HG02943 (cell line): ENCODE results near the gene KIF19.
"Not testable (repeated sequence)": the region's sequence is repeated elsewhere in the genome, so short reads cannot be mapped to it uniquely, and the experiment has no call there.

ENCODE experiments used
- ATAC-seq: cut with Tn5 transposase; IDR thresholded peaks from one replicate; pipeline ENCODE4 v1.9.1; 2021; ENCODE audit warnings: mild to moderate bottlenecking, low read depth, moderate library complexity; ENCODE audit not compliant: unreplicated experiment

KIF19 gene, protein sequence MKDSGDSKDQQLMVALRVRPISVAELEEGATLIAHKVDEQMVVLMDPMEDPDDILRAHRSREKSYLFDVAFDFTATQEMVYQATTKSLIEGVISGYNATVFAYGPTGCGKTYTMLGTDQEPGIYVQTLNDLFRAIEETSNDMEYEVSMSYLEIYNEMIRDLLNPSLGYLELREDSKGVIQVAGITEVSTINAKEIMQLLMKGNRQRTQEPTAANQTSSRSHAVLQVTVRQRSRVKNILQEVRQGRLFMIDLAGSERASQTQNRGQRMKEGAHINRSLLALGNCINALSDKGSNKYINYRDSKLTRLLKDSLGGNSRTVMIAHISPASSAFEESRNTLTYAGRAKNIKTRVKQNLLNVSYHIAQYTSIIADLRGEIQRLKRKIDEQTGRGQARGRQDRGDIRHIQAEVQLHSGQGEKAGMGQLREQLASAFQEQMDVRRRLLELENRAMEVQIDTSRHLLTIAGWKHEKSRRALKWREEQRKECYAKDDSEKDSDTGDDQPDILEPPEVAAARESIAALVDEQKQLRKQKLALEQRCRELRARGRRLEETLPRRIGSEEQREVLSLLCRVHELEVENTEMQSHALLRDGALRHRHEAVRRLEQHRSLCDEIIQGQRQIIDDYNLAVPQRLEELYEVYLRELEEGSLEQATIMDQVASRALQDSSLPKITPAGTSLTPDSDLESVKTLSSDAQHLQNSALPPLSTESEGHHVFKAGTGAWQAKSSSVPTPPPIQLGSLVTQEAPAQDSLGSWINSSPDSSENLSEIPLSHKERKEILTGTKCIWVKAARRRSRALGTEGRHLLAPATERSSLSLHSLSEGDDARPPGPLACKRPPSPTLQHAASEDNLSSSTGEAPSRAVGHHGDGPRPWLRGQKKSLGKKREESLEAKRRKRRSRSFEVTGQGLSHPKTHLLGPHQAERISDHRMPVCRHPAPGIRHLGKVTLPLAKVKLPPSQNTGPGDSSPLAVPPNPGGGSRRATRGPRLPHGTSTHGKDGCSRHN

DNA sequence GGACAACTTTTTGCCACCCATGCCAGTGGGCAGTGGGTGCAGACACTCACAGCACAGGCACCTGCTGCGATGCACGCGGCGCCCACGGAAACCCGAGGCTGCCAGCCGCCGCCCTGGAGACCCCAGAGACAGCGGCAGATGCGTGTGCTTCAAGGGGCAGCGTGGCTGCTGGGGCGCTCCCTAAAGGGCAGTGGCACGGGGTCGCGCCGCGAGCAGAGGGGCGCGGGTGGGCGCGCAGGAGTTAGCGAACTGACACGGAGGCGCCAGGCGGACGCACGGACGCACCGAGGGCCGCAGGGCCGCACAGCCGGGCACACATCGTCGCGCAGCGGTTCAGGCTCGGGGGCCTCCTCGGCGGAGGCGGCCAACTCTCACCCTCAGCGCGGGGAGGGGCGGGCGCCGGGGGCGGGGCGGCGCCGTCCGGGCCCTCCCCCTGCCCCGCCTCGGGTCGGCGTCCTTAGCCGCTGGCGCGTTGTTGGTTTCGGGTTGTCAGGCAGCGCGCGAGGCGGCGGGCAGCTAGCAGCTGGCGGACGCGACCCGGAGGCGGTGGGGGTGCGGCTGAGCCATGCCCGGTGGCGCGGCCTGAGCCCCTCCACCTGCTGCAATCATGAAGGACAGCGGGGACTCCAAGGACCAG, at the start of gene KIF19:
Gene KIF19 (plus strand): TSS at position 484 of the 637 bp plus-strand sequence. CDS start 124 bp downstream, at position 608.
- peak; percentile 74 for ATAC-seq

DNA sequence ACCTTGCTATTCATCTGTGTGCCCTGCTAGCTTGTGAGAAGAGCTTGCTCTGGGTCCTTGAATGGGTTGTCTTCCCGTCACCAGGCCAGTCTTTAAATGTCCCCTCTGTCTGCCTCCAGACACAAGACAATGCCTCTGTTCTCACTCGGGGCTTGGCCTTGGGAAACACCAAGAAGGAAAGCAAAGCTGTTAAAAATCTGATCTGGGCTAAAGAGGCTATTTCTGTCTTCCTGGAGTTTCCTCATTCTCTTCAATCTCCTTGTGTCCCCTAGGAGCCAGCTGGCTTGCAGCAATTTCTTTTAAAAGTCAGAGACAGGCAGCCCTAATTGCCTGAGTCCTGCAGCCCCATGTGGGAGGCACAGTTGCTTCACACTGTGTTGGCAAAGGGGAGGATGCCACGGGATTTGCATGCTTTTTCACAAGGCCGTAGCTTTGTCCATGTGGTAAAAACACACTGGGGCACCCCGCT, 49.5 kb upstream of the KIF19 start:
- no peak for ATAC-seq

DNA sequence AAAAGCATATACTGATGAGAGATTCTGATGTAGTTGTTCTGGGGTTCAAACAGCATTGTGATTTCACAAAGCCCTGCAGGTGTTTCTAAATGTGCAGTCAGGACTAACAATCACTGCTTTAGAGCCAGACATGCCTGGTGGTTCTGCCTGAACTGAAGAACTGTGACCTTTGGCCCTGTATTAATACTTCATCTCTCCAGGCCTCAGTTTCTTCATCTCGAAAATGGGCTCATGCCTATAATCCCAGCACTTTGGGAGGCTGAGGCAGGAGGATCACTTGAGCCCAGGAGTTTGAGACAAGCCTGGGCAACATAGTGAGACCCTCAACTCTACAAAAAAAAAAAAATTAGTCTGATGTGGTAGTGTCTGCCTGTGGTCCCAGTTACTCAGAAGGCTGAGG, 48.1 kb upstream of the KIF19 start:
- ATAC-seq = no peak

DNA sequence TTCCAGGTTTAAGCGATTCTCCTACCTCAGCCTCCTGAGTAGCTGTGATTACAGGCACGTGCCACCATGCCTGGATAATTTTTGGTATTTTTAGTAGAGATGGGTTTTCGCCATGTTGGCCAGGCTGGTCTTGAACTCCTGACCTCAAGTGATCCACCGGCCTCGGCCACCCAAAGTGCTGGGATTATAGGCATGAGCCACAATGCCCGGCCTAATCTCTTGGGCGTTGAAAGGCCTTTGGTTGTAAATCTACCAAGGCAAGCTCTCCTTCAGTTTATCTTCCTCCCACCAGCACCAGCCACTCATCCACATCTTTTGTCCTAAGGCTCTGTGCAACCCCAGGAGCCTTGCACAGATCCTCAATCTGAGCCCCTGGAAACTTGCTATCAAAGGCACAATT, 46.4 kb upstream of the KIF19 start:
- ATAC-seq = not testable (repeated sequence)

DNA sequence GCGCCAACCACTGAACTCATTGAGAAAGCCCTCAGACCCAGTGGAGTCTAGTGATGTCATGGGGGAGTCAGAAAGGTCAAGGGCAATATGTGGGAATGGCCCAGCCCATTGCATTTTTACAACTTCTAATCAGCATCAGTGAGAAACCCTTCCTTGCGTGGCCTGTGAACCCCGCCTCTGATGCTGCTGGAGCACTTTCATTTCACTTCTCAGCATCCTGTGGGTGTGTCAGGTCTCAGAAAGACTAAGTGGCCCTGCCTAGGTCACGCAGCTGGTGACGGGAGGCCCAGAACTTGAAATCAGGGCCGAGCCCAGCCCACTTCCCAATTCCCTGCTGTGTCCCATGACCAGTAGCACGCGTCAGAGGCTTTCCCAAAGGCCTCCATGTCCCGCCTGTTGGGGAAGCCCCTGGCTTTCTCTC, 45.9 kb upstream of the KIF19 start:
- ATAC-seq = no peak

DNA sequence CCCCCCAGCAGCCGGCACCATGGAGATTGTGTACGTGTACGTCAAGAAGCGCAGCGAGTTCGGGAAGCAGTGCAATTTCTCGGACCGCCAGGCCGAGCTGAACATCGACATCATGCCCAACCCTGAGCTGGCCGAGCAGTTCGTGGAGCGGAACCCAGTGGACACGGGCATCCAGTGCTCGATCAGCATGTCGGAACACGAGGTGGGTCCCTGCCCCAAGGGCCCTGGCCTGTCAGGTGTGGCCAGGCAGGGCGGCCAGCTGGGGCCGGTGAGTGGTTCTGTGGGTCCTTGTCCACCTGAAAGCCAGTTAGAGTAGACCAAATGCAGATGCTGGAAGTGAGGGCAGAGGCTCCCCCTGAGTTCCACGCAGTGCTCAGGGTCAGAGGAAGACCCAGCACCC, 44.2 kb upstream of the KIF19 start:
- no peak for ATAC-seq

DNA sequence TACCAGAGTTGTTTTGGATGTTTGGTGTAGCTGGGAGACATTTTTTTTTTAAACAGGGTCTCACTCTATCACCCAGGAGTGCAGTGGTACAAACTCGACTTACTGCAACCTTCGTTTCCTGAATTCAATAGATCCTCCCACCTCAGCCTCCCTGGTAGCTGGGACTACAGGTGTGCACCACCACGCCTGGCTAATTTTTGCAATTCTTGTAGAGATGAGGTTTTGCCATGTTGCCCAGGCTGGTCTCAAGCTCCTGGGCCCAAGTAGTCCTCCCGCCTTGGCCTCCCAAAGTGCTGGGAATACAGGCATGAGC, 43.8 kb upstream of the KIF19 start:
- not testable (repeated sequence) for ATAC-seq

DNA sequence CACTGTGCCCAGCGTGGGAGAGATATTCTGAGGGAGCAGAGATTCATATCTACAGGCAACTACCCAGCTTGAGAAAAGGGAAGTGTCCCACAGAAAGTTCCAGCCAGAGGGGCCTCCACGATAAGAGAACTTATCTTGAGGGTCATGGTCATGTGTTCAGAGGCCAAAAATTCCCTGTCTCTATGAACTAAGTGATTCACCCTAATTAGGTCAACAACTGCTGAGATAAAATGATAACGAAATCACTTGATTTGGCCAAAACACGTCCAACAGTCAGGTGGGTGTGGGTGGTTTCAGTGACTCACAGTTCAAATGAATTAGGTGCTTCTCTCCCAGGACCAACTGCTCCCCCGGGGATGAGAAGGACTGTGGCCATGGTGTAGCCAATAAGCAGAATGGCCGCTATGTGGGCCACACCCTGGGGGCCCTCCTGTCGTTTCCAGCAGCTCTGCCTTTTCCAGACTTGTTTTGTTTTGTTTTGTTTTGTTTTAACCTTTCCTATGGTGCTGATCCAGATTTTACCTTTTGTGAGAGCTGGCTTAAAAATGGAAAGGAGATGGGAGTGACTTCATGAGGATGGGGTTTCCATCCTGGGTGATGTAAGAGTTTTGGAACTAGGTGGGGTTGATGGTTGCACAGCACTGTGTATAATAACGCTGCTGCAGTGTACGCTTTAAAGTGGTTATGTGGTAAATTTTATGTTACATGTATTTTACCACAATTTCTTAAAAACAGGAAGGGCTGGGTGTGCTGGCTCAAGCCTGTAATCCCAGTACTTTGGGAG, 43.2 kb upstream of the KIF19 start:
- ATAC-seq = no peak

DNA sequence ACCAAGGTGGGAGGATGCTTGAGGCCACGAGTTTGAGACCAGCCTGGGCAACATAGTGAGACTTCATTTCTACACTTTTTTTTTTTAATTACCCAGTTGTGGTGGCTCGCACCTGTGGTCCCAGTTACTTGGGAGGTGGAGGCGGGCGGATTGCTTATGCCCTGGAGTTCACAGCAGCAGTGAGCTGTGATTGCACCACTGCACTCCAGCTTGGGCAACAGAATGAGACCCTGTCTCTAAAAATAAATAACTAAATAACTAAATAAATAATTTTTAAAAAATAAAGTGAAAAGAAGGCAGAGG, 42.7 kb upstream of the KIF19 start:
- ATAC-seq = no peak

DNA sequence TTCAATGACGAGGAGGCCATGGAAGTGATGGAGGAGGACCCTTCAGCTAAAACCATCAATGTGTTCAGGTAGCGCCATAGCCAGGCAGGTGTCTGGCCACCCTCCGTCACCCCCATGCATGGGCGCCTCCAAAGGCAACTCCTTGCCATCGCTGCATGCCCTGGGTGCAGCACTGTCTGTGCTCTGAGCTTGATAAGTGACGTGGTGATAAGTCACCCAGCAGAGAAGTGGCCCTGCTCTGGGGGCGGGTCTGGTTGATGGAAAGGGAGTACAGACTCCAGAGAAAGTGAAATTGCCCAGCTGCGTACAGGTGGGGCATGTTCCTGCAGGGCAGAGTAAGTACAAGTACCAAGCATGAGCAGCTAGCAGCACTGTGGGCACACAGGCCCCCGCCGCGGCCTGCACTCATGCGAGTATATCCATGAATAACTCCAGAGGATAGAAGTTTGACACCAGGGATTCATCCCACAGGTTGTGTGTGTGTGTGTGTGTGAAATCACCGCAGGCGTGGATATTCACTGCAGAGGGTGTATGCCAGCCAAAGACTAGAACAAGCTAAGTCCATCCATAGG, 38.9 kb upstream of the KIF19 start:
- no peak for ATAC-seq

DNA sequence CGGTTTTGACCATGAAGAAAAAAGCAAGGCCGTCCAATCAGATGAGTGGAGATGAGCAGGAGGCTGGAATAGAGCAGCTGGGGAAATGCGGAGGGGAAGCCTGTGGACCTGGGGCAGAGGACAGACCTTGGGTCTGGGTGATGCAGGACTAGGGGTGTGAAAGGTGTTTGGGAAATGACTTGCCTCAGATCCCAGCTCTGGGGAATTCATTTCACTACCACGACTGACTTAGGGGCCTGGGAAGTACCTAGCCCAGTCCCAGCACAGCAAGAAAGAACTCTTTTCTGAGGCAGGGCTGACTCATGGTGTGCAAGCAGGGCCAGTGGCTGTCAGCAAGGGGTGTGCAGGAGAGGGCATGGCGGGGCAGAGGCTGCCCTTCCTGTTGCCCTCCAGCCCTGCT, 37.2 kb upstream of the KIF19 start:
- ATAC-seq = no peak

DNA sequence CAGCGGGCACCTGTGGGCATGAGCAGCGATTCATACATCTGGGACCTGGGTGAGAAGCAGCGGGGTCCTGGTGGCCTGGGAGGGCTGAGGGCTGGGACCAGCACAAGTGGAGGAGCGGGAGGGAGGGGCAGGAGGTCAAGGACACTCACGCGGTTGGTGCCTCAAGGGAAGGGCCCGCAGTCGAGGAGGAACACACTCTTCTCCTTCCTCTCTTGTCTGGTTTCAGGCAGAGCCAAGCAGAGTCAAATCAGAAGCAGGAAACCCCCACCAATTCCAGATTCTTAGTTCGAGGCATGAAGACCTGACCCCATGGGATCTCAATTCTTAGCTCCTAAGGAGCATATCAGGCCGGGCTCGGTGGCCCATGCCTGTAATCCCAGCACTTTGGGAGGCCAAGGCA, 36.3 kb upstream of the KIF19 start:
- ATAC-seq = no peak

DNA sequence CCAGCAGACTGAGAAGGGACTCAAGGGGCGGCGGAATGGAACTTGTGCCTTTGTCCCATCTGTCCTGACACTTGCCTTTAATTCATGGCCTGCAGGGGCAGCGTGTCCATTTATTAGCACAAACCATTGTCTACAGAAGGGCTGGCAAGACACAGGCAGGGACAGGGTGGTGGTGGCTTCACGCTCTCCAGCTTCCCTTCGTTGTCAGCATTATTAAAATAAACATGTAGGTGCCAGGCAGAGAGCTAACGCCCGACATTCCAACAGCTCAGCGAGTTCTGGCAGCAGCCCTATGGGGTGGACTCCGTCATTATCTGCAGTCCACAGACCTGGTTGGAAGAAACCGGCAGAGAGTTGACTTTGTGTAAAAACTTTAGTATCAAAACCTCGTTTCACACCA, 35.7 kb upstream of the KIF19 start:
- ATAC-seq = no peak

DNA sequence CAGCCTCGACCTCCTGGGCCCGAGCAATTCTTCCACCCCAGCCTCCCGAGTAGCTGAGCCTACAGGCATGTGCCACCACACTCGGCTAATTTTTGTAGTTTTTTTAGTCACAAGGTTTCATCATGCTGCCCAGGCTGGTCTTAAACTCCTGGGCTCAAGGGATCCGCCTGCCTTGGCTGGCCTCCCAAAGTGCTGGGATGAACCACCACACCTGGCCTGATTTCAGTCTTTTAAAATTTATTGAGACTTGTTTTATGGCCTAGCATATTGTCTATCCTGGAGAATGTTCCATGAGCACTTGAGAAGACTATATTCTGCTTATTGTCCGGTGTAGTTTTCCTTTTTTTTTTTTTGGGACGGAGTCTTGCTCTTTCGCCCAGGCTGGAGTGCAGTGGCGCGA, 33.5 kb upstream of the KIF19 start:
- ATAC-seq = no peak

DNA sequence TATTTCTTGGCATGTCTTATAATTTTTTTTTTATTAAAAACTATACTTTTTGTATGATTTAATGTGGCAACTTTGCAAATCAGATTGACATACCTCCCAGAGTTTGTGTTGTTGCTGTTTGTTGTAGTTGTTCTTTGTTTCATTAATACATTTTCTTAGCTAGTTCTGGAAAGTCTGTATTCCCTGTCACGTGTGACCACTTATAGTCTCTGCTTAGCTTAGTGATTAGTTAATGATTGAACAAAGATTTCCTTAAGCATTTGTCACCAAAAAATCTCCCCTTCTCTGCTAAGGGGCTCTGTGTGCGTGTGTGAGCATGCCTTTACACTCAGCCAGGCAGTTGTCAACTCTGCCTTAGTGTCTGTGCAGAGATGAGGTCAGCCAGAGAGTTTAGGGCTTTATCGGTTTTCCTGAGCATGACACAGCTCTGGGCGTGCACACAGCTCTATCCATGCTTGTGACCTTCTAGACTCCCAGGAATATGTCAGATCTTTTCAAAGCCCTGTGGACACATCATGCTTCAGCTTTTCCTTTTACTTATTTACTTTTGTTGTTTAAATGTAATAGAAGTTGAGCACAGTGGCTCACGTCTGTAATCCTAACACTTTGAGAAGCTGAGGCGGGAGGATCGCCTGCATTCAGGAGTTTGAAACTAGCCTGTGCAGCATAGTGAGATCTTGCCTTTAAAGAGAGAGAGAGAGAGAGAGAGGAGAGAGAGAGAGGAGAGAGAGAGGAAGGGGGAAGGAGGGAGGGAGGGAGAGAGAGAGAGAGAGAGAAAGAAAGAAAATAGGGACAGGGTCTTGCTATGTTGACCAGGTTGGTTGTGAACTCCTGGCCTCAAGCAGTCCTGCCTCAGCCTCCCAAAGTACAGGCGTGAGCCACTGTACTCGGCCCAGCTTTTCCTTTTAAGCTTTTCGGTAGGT, 30.1 kb upstream of the KIF19 start:
- ATAC-seq = no peak

DNA sequence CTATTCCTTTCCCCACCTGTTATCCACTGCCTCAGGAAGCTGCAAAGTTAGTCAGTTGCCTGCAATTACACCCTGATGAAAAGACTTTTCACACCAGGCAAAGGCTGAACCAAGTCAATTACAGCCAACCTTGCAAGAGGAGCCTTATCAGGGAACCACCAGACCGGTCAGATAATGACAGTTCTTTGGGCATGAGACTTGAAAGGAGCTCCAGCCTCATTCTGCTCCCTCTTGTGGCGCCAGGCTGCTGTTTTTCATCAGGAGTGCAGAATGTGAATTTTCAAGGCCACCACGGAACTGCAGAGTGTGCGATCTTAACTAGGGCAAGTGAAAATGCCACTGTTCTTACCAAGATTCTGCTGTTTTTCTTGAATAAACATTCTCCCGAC, 29.5 kb upstream of the KIF19 start:
- ATAC-seq = no peak

DNA sequence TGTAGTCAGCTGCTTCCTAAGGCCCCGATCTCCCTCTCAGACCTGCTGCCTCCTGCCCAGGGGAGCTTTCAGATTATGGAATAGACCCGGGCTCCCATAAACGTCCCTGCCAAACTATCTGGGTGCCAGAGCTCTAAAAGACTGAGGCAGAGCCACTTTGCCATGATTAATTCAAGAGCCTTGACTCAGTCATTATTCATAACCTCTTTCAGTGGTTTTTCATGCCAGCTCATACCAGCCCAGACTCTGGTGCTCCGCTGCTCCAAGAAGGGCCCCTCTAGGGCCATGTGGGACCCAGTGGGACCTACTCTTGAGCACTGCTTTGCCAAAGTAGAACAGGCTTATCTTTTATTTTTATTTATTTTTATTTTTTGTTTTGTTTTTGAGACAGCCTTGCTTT, 28.1 kb upstream of the KIF19 start:
- no peak for ATAC-seq

DNA sequence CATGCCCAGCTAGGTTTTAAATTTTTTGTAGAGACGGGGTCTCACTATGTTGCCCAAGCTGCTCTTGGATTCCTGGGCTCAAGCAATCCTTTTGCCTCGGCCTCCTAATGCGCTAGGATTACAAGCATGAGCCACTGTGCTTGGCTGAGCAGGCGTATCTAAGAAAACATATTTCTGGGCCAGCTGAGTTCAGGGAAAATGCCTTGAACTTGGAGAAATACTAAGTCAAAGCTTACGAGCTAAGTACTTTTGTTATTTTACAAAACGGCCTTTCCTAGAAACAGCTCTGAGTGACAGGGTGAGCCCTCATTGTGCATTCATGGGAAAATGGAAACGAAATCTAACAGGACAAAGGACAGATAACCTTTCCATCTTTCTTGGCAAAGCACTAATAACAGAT, 27.2 kb upstream of the KIF19 start:
- ATAC-seq = no peak
